Urothelium cell line (cell line): Measurements from ENCODE around the gene SPINK5.
"Not testable (repeated sequence)": the region's sequence is repeated elsewhere in the genome, so short reads cannot be mapped to it uniquely, and the experiment has no call there.

Experiments used
- DNase-seq: peaks from one replicate; pipeline ENCODE4 v3.0.0; 2011; ENCODE audit warnings: low spot score, mixed read lengths
- FAIRE-seq: peaks from 2 replicates; lab custom pipeline; 2011; peaks lifted over from hg19 to GRCh38; lab: Jason Lieb, UNC

SPINK5 gene

GRCh38 chr5:148063861-148064260 is at the start of gene SPINK5:
SPINK5 (plus strand) TSS chr5:148063980; CDS start chr5:148064045, 65 bp downstream.
- FAIRE-seq, result no peak
- no peak for DNase-seq

- DNase-seq, result no peak
- FAIRE-seq, result no peak
Measured at GRCh38 chr5:148014276-148014675, 49.5 kb upstream of the SPINK5 start.

DNA sequence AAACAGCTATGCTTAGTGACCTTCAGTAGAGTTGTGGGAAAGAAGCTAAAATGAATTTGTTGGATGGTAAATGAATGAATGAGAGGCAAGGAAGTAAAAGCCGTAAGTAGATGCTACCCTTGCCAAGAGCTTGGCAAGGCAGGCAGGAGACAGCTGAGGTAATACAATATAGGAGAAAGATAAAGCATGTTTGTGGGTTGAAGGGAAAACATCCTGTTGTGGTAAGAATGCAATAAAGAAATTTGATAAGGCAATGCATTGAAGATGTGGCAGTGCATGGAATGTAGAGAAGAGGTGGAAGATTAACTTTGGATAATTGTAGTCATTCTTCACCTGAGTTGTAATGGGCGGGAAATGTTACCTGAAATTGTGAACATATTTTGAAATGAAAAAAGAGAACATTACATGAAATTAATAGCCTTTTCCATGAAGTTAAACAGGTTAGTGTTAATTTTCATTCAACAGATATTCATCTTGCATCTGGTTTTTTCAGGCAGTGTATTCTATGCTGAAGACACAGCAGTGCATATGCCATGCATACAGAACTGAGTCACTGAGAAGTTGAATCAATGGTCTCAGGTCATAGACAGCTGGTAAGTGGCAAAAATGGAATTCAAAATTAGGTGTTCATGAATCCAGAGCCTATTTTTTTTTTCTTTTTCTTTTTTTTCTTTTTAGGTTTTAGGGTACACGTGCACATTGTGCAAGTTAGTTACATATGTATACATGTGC is 43.4 kb upstream of the SPINK5 start:
- FAIRE-seq, result no peak
- DNase-seq, result no peak

- FAIRE-seq, result no peak
- DNase-seq, result no peak
Measured at GRCh38 chr5:148027505-148027904, 36.3 kb upstream of the SPINK5 start.

DNA sequence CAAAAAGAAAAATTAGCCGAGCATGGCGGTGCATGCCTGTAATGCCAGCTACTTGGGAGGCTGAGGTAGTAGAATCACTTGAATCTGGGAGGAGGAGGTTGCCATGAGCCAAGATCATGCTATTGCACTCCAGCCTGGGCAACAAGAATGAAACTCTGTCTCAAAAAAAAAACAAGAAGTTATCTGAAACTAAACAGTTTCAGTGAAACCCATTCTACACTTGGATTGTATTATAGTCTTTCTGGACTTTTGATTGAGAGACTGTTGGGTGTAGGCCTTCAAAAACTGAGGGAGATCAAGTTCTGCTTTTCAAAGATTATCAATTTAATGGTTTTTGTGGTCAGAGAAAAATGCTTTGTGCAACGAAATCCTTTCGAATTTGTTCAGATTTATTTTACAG is 34.6 kb upstream of the SPINK5 start:
- FAIRE-seq (no peak), DNase-seq (no peak)

DNA sequence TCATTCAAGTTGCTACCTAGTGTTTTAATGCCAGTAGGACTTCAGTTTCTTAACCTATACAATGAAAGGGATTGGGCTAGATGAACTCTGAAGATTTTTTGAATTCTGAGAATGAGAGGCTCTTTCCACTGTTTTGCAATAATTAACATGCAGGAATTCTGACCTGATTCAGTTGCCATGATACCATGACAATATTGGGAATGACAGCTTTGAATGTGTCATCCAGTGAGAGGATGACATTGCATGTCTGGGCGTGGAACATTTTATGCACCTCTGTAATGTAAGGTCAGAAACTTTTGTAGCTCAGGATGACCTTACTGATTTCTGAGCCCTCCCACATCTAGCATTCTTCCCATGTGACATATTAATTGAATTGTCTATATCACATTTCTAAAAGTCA is 30.6 kb upstream of the SPINK5 start:
- no peak for DNase-seq

GRCh38 chr5:148035676-148036075 is 28.1 kb upstream of the SPINK5 start:
- DNase-seq (no peak), FAIRE-seq (no peak)

More for the DNA sequence above, 30.6 kb upstream of the SPINK5 start:
- FAIRE-seq, result peak; percentile 40

GRCh38 chr5:148042881-148043280 is 20.9 kb upstream of the SPINK5 start:
- FAIRE-seq (no peak), DNase-seq (no peak)

- FAIRE-seq (no peak), DNase-seq (no peak)
Measured at GRCh38 chr5:148043705-148044104, 20.1 kb upstream of the SPINK5 start.

- not testable (repeated sequence) for DNase-seq, FAIRE-seq
Measured at GRCh38 chr5:148055160-148055559, 8.6 kb upstream of the SPINK5 start.

DNA sequence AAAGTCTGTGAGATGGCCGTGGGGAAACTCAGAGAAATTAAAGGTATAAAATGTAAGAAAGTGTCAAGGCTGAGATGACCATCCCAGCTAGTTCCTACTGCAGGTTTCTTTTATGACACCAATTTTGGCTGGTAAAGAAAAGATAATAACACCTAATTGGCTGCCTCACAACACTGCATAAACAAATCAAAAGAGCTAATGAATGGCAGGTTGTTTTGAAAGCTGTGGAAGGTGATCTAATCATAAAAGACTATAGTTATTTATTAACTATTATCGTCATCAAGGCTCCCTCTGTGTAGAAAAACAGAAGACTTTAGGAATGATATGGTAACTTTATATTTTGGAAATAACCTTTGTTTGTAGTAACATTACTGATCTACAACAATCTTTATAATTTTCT is 3.5 kb upstream of the SPINK5 start:
- DNase-seq (no peak), FAIRE-seq (no peak)

DNA sequence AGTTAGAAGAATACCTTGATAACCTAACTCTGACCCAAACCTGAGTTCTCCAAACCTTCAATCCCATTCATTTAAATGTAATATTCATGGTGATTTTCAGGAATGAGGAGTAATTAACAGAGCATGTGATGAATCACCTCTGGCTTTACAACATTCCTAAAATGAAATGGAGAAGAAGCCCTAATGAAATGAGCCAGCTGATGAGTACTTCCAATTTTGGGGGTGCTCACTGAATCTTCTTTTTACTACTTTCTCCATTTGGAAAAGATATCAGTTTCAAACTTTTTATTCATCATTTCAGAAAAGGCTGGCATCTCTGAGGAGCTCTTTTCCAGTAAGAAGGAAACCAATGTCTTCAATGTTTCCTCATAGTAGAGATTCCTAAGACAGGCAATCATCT is 2.9 kb upstream of the SPINK5 start:
- FAIRE-seq, result no peak

GRCh38 chr5:148070621-148071020 is 6.8 kb downstream of the SPINK5 start:
- DNase-seq, result no peak
- FAIRE-seq, result no peak

More for the DNA sequence above, 2.9 kb upstream of the SPINK5 start:
- no peak for DNase-seq

DNA sequence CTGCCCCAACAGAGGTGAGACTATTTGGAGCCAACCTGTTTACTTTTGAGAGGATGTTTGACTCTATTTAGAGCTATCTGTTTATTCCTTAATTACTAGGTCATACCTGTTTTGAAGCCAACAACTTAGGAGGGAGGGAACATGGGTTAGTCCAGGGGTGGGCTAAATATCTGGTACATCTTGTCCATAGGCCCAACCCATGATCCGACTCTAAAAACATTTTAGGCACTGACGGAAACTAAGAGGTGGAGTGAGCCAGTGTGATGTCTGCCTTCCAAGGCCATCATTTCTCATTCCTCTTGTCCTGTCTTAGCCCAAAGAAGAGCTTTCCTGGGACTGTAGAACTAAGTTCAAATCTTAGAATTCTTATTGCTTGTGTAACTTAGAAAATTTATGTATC is 8.4 kb downstream of the SPINK5 start:
- DNase-seq, result no peak
- no peak for FAIRE-seq

DNA sequence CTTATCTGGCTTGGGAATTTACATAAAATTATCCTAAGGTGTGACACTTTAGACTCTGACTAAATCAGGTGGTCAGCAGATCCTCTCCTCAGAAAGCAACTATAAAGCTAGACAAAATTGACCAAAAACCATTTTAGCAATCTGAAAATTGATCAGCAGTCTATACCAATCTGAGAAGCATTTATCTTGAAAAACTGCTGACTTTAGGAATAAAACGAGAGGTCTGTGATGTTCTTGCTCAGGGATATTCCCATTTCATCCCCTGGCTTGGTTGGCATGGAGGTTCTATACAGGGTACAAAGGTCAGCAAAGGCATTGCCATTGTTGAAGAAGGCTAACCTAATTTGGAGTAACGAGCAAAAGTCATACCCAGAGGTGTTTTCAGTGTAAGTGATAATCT is 11.7 kb downstream of the SPINK5 start:
- DNase-seq (no peak), FAIRE-seq (no peak)

DNA sequence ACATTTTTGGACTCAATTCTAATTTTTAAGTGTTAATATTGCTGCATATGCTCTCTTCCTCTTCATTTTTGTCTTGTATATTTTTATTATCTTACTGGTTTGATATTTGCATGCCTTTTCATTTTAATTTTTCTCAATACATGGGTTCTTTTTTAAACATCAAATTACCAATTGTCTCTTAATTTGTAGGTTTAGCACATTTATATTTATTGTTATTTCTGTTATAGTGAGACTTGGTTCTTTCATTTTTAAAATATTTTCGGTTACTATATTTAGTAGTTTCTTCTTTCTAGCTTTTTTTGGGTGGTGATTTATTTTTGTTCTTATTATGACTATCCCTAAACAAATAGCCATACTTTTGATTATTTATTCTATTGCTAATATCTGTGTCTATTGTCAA is 19.4 kb downstream of the SPINK5 start:
- FAIRE-seq (no peak), DNase-seq (no peak)

GRCh38 chr5:148084269-148084668 is 20.5 kb downstream of the SPINK5 start:
- FAIRE-seq (no peak), DNase-seq (no peak)

- DNase-seq, result no peak
- no peak for FAIRE-seq
Measured at GRCh38 chr5:148085310-148085709, 21.5 kb downstream of the SPINK5 start.

- DNase-seq (no peak), FAIRE-seq (no peak)
Measured at GRCh38 chr5:148085977-148086705, 22.4 kb downstream of the SPINK5 start.

DNA sequence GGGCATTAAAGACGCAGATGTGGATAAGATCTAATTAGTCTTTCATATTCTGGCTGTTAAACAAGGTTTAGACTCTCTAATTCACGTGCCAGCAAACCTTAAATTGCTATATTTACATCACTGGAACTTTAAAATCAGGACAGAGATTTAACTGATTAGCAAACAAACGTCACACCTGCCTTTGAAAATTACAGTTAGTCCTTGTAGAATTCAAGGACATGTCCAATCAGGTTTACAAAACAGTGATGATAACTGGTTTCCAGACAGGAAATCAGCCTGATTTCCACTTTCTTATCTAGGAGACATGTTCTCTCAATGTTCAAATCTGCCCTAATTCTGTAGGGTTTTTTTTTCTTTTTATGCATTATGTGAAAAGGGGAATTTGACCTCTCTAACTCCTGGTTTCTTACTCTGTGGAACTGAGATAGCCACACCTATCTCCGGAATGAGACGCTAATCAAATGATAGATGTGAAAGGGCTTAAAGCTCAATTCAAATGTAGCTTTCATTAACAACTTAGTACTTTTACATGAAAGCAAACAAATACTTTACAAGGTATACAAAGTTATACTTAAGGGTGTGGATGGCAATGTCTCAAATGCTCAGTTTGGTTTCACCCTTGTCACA is 26.5 kb downstream of the SPINK5 start:
- no peak for FAIRE-seq

DNA sequence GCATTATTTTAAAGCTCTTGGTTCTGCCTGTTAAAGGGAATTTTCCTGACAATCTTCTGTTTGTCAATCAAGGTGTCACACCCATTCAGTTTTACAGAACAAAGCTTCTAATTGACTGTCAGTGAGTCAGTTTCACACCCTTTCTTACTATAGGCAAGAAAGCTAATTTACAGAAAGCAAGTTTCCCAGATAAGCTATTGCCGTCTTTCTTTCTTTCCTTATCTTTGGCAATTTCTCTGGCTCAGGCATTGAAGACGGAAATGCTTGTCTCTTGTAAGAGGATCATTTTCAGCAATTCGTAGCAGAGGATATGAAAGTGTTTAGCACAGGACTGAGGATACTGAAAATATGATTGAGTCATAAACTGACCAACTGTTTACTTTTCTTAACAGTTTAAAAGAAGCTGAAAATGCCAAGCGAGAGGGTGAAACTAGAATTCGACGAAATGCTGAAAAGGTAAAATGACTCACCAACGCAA is 27.0 kb downstream of the SPINK5 start:
- no peak for DNase-seq
- FAIRE-seq, result no peak

More for the DNA sequence above, 26.5 kb downstream of the SPINK5 start:
- no peak for DNase-seq
